DMS53 treated with DMSO at 0.1 percent for 48 hours (cell line): ENCODE data around the gene SEC14L3.

Source experiments
- DNase-seq: peaks from one replicate; lab custom pipeline; 2025; ENCODE audit not compliant: unreplicated experiment; lab: John Stamatoyannopoulos, UW

SEC14L3 gene

GRCh38 chr22:30424534-30425326 lies 47.1 kb downstream of the SEC14L3 start:
- peak; percentile 18 for DNase-seq

- DNase-seq = peak; percentile 85
Measured at GRCh38 chr22:30423959-30424533, 47.8 kb downstream of the SEC14L3 start.

- peak; percentile 3 for DNase-seq
Measured at GRCh38 chr22:30423301-30423958, 48.4 kb downstream of the SEC14L3 start.

GRCh38 chr22:30422481-30423300 lies 49.1 kb downstream of the SEC14L3 start:
- peak; percentile 1 for DNase-seq

GRCh38 chr22:30421695-30422480 lies 49.9 kb downstream of the SEC14L3 start:
- no peak for DNase-seq

GRCh38 chr22:30420347-30421125 lies 51.3 kb downstream of the SEC14L3 start:
- DNase-seq = no peak

GRCh38 chr22:30416837-30417236 lies 55.0 kb downstream of the SEC14L3 start:
- DNase-seq = no peak

- DNase-seq = no peak
Measured at GRCh38 chr22:30416403-30416802, 55.4 kb downstream of the SEC14L3 start.

GRCh38 chr22:30414525-30415047 lies 57.2 kb downstream of the SEC14L3 start:
- no peak for DNase-seq

GRCh38 chr22:30413745-30414524 lies 57.9 kb downstream of the SEC14L3 start:
- no peak for DNase-seq

- DNase-seq = no peak
Measured at GRCh38 chr22:30413001-30413400, 58.8 kb downstream of the SEC14L3 start.

- no peak for DNase-seq
Measured at GRCh38 chr22:30411780-30412179, 60.0 kb downstream of the SEC14L3 start.
